KMS-11 (cell line): ENCODE measurements around the gene RIF1.

Experiments
- H2AFZ ChIP-seq: fragments of 200-600 bp; sonication (generic); 2 replicates; pipeline ENCODE4 v1.6.1; 2016; ENCODE audit warnings: antibody characterized with exemption, mixed run types, low read depth
- H3K27ac ChIP-seq: fragments of 200-600 bp; sonication (generic); 2 replicates; pipeline ENCODE4 v1.6.1; 2016; ENCODE audit warnings: mild to moderate bottlenecking, mixed run types
- H3K27me3 ChIP-seq: fragments of 200-600 bp; sonication (generic); 2 replicates; pipeline ENCODE4 v1.6.1; 2017; ENCODE audit warnings: mild to moderate bottlenecking, low read depth, mixed run types, moderate library complexity; ENCODE audit not compliant: insufficient read depth
- H3K36me3 ChIP-seq: fragments of 200-600 bp; sonication (generic); 2 replicates; pipeline ENCODE4 v1.6.1; 2017; ENCODE audit warnings: mild to moderate bottlenecking, mixed run types; ENCODE audit not compliant: insufficient read depth
- H3K4me1 ChIP-seq: fragments of 200-600 bp; sonication (generic); 2 replicates; pipeline ENCODE4 v1.6.1; 2016; ENCODE audit warnings: mild to moderate bottlenecking, low read depth, mixed run types; ENCODE audit not compliant: poor library complexity, severe bottlenecking
- H3K4me2 ChIP-seq: fragments of 200-600 bp; sonication (generic); 2 replicates; pipeline ENCODE4 v1.7.0; 2016; ENCODE audit warnings: mild to moderate bottlenecking, mixed run types
- H3K4me3 ChIP-seq: fragments of 200-600 bp; sonication (generic); IDR thresholded peaks from 2 replicates; pipeline ENCODE4 v1.6.1; 2017; ENCODE audit warnings: low read depth, low read length, mixed read lengths; ENCODE audit not compliant: insufficient read depth
- H3K79me2 ChIP-seq: fragments of 200-600 bp; sonication (generic); 2 replicates; pipeline ENCODE4 v1.6.1; 2016; ENCODE audit warnings: low read depth, mixed run types; ENCODE audit not compliant: insufficient read depth
- H3K9ac ChIP-seq: fragments of 200-600 bp; sonication (generic); 2 replicates; pipeline ENCODE4 v1.6.1; 2016; ENCODE audit warnings: mild to moderate bottlenecking, mixed run types
- H4K20me1 ChIP-seq: fragments of 200-600 bp; sonication (generic); 2 replicates; pipeline ENCODE4 v1.6.1; 2016; ENCODE audit warnings: mild to moderate bottlenecking, mixed run types; ENCODE audit not compliant: insufficient read depth
- CTCF ChIP-seq: fragments of 200-600 bp; sonication (generic); conservative IDR thresholded peaks from 2 replicates; pipeline ENCODE4 v1.6.1; 2017; ENCODE audit warnings: low read depth, mild to moderate bottlenecking, antibody characterized with exemption, low read length, moderate library complexity, mixed read lengths

Gene RIF1

GRCh38 chr2:151481744-151482143, 72.0 kb downstream of the RIF1 start:
- no peak overlapping the region for H3K9ac ChIP-seq
- H3K79me2 ChIP-seq: no peaks in the 10 kb centered on the region; the same call in 1 of the 2 replicates
- H3K27me3 ChIP-seq: no peaks in the 10 kb centered on the region
- no peaks in the 10 kb centered on the region for H3K4me1 ChIP-seq
- no peaks in the 10 kb centered on the region for H4K20me1 ChIP-seq
- no peak overlapping the region for H3K27ac ChIP-seq
- H3K4me2 ChIP-seq: no peak overlapping the region
- H3K36me3 ChIP-seq: no peaks in the 10 kb centered on the region
- H3K4me3 ChIP-seq: no peak overlapping the region
- no peak for TF ChIP-seq CTCF
- H2AFZ ChIP-seq: no peak overlapping the region

- Histone ChIP-seq H3K79me2 (no peaks in the 10 kb centered on the region; the same call in 1 of the 2 replicates), H3K4me1 (no peaks in the 10 kb centered on the region), H3K4me3 (no peak overlapping the region), H3K27ac (no peak overlapping the region), H3K36me3 (no peaks in the 10 kb centered on the region), H3K27me3 (no peaks in the 10 kb centered on the region), H2AFZ (no peak overlapping the region), H4K20me1 (no peaks in the 10 kb centered on the region), H3K4me2 (no peak overlapping the region), H3K9ac (no peak overlapping the region)
- TF ChIP-seq CTCF: no peak
Observed at GRCh38 chr2:151482171-151482725, 72.5 kb downstream of the RIF1 start.

- TF ChIP-seq CTCF: no peak
- no peaks in the 10 kb centered on the region for H3K27me3 ChIP-seq
- H3K4me3 ChIP-seq: no peak overlapping the region
- no peaks in the 10 kb centered on the region for H3K4me1 ChIP-seq
- no peak overlapping the region for H3K4me2 ChIP-seq
- no peaks in the 10 kb centered on the region for H3K79me2 ChIP-seq
- no peak overlapping the region for H3K9ac ChIP-seq
- no peaks in the 10 kb centered on the region for H3K36me3 ChIP-seq
- H4K20me1 ChIP-seq: no peaks in the 10 kb centered on the region
- no peak overlapping the region for H3K27ac ChIP-seq
- no peak overlapping the region for H2AFZ ChIP-seq
Observed at GRCh38 chr2:151483546-151483945, 73.8 kb downstream of the RIF1 start.

GRCh38 chr2:151484100-151484499, 74.4 kb downstream of the RIF1 start:
- Histone ChIP-seq H3K9ac (no peak overlapping the region), H3K27ac (no peak overlapping the region), H4K20me1 (no peaks in the 10 kb centered on the region), H3K27me3 (no peaks in the 10 kb centered on the region), H3K79me2 (no peaks in the 10 kb centered on the region), H3K4me3 (no peak overlapping the region), H3K36me3 (no peaks in the 10 kb centered on the region), H3K4me1 (no peaks in the 10 kb centered on the region), H2AFZ (no peak overlapping the region), H3K4me2 (no peak overlapping the region)
- TF ChIP-seq CTCF: no peak
